ENCODE results near the gene DDX4. TPM values are rescaled to one million over a fixed set of nuclear protein-coding genes. Genes with fewer than 3 reads are reported as not detected.

Gene DDX4
- total RNA-seq, 1 experiment from 2014 or later, result not detected

DNA sequence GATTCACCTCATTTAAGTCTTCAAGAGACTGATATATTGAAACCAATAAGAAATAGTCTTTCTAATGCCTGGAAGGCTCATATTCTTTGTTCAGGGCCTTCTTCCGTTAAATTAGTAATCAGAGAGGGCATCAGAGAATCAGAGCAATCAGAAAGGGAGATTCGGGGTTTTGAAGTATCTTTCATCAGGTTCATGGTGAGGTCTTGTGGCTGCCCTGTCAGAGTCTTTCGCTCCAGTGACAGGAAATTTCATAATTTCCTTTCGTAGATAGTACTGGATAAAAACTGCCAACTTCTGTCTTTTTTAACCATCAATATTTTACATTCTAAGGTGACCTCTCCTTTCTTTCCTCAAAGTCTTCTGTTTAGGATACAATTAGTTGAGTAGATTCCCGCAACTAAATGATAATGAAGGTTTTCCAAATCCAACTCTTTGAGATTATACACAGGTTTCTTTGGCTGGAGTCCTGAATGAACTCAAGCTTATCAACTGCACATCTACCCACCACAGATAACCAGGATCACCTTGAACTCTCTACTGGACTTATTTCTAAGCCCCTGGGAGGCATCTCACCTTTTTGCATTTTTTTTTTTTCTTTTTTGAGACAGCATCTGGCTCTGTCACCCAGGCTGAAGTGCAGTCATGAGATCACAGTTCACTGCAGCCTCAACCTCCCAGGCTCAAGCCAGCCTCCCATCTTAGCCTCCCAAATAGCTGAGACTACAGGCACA, 118.8 kb downstream of the DDX4 start:
- Histone ChIP-seq H3K27ac (ENCODE audit: low read depth, low read length, poor library complexity, severe bottlenecking) (no peak overlapping the region), H3K27me3 (replicated peaks; ENCODE audit: insufficient read depth, low read depth, low read length, poor library complexity) (peaks cover 4% of the 10 kb centered on the region), H3K4me1 (ENCODE audit: insufficient read depth, low read length, poor library complexity, severe bottlenecking) (no peaks in the 10 kb centered on the region), H3K4me3 (ENCODE audit: low read depth, low read length, poor library complexity, severe bottlenecking) (no peak overlapping the region), H3K9me3 (ENCODE audit: low read depth, low read length, poor library complexity, severe bottlenecking) (no peaks in the 10 kb centered on the region), H3K36me3 (ENCODE audit: insufficient read depth, low read length, poor library complexity, severe bottlenecking) (no peaks in the 10 kb centered on the region)
- POLR2A ChIA-PET (ENCODE audit: low non-redundant PET), result no interaction called here
- CTCF ChIA-PET, result no interaction called here
- BruUV-seq (replicated peaks), result no TSS peak
- no peak for DNase-seq (ENCODE audit: low spot score)
- intact Hi-C loops (cut with micrococcal nuclease; ENCODE audit: unreplicated experiment), result no loop called here
- TF ChIP-seq EZH2 (IDR thresholded peaks at IDR 0.05; ENCODE audit: borderline replicate concordance, low read depth, low read length, poor library complexity, severe bottlenecking), result no peak
- TF ChIP-seq, protein P1, sequence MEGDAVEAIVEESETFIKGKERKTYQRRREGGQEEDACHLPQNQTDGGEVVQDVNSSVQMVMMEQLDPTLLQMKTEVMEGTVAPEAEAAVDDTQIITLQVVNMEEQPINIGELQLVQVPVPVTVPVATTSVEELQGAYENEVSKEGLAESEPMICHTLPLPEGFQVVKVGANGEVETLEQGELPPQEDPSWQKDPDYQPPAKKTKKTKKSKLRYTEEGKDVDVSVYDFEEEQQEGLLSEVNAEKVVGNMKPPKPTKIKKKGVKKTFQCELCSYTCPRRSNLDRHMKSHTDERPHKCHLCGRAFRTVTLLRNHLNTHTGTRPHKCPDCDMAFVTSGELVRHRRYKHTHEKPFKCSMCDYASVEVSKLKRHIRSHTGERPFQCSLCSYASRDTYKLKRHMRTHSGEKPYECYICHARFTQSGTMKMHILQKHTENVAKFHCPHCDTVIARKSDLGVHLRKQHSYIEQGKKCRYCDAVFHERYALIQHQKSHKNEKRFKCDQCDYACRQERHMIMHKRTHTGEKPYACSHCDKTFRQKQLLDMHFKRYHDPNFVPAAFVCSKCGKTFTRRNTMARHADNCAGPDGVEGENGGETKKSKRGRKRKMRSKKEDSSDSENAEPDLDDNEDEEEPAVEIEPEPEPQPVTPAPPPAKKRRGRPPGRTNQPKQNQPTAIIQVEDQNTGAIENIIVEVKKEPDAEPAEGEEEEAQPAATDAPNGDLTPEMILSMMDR (conservative IDR thresholded peaks at IDR 0.05; ENCODE audit: low read depth, low read length), result no peak

DNA sequence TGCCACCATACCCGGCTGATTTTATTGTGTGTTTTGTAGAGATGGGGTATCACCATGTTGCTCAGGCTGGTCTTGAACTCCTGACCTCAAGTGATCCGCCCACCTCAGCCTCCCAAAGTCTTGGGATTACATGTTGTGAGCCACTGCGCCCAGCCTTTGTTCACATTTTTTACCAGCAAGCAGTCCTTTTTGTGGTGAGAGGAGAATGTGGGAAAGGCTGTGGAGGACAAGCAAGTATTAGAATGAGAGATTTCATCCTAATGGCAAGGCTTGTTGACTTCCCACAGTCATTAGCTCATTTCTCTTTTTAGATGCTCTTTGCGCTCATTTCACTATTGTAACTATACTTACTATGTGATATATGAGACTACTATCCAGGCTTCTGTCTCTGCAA, 119.4 kb downstream of the DDX4 start:
- ChIA-PET POLR2A (ENCODE audit: low non-redundant PET) (no interaction called here), CTCF (no interaction called here)
- Histone ChIP-seq H3K9me3 (ENCODE audit: low read depth, low read length, poor library complexity, severe bottlenecking) (no peaks in the 10 kb centered on the region), H3K27me3 (replicated peaks; ENCODE audit: insufficient read depth, low read depth, low read length, poor library complexity) (peaks cover 4% of the 10 kb centered on the region), H3K36me3 (ENCODE audit: insufficient read depth, low read length, poor library complexity, severe bottlenecking) (no peaks in the 10 kb centered on the region), H3K27ac (ENCODE audit: low read depth, low read length, poor library complexity, severe bottlenecking) (no peak overlapping the region), H3K4me3 (ENCODE audit: low read depth, low read length, poor library complexity, severe bottlenecking) (no peak overlapping the region), H3K4me1 (ENCODE audit: insufficient read depth, low read length, poor library complexity, severe bottlenecking) (no peaks in the 10 kb centered on the region)
- no peak for DNase-seq (ENCODE audit: low spot score)
- BruUV-seq (replicated peaks), result no TSS peak
- TF ChIP-seq, protein P1 (conservative IDR thresholded peaks at IDR 0.05; ENCODE audit: low read depth, low read length), result no peak
- TF ChIP-seq EZH2 (IDR thresholded peaks at IDR 0.05; ENCODE audit: borderline replicate concordance, low read depth, low read length, poor library complexity, severe bottlenecking), result no peak
- intact Hi-C loops (cut with micrococcal nuclease; ENCODE audit: unreplicated experiment), result no loop called here

DNA sequence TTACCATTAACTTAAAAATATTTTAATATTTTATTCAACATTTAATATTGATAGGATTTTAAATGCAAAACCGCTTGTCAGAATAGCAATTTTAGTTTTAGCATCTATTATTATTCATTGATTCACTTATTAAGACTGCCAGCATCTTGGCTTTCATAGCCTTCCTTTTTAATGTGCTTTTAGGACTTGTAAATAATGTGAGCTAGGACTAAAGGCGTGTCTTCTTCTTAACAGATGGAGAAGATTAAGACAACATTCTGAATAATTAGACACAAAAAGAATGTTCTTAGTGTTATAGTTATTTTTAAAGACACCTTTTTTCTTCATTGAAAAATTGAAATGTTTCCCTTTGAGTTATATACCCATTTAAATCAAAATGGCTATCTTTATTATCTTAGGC, 120.2 kb downstream of the DDX4 start:
- CTCF ChIA-PET, result no interaction called here
- intact Hi-C loops (cut with micrococcal nuclease; ENCODE audit: unreplicated experiment), result no loop called here
- Histone ChIP-seq H3K27ac (ENCODE audit: low read depth, low read length, poor library complexity, severe bottlenecking) (no peak overlapping the region), H3K27me3 (replicated peaks; ENCODE audit: insufficient read depth, low read depth, low read length, poor library complexity) (peaks cover 4% of the 10 kb centered on the region), H3K4me3 (ENCODE audit: low read depth, low read length, poor library complexity, severe bottlenecking) (no peak overlapping the region), H3K36me3 (ENCODE audit: insufficient read depth, low read length, poor library complexity, severe bottlenecking) (no peaks in the 10 kb centered on the region), H3K9me3 (ENCODE audit: low read depth, low read length, poor library complexity, severe bottlenecking) (no peaks in the 10 kb centered on the region), H3K4me1 (ENCODE audit: insufficient read depth, low read length, poor library complexity, severe bottlenecking) (no peaks in the 10 kb centered on the region)
- POLR2A ChIA-PET (ENCODE audit: low non-redundant PET), result no interaction called here
- TF ChIP-seq EZH2 (IDR thresholded peaks at IDR 0.05; ENCODE audit: borderline replicate concordance, low read depth, low read length, poor library complexity, severe bottlenecking), result no peak
- TF ChIP-seq, protein P1 (conservative IDR thresholded peaks at IDR 0.05; ENCODE audit: low read depth, low read length), result no peak
- no TSS peak for BruUV-seq (replicated peaks)
- no peak for DNase-seq (ENCODE audit: low spot score)

Data from A673 (cell line).